Keratinocyte (primary cell): Measurements from ENCODE around the gene TJP3. TPM values are rescaled to one million over a fixed set of nuclear protein-coding genes. Genes with fewer than 3 reads are reported as not detected.

ENCODE experiments used
- DNase-seq: peaks from one replicate; pipeline ENCODE4 v3.0.0-alpha.2; 2011; ENCODE audit warnings: low read depth, missing footprints, low spot score
- FAIRE-seq: peaks from 2 replicates; lab custom pipeline; 2011; peaks lifted over from hg19 to GRCh38; lab: Jason Lieb, UNC
- H2AFZ ChIP-seq: 2 replicates; pipeline ENCODE4 v1.6.0; 2012; ENCODE audit warnings: low read length, control low read depth, inconsistent platforms; ENCODE audit not compliant: control insufficient read depth
- H3K27ac ChIP-seq: 2 replicates; pipeline ENCODE4 v1.5.1; 2011; ENCODE audit warnings: low read length; ENCODE audit not compliant: control insufficient read depth, insufficient read depth
- H3K27me3 ChIP-seq: 3 replicates; pipeline ENCODE4 v1.6.0; 2011; ENCODE audit warnings: low read length; ENCODE audit not compliant: control insufficient read depth, insufficient read depth; ENCODE audit errors: extremely low read depth
- H3K36me3 ChIP-seq, 2 experiments: 2 replicates in 1 of 2; 3 replicates in 1 of 2; pipeline ENCODE4 v1.5.1; 2011; ENCODE audit warnings: low read length in 2 of 2, mild to moderate bottlenecking in 1 of 2; ENCODE audit not compliant: control insufficient read depth in 2 of 2, insufficient read depth in 2 of 2; ENCODE audit errors: extremely low read depth in 1 of 2
- H3K4me1 ChIP-seq: 3 replicates; pipeline ENCODE4 v1.5.1; 2011; ENCODE audit warnings: low read length; ENCODE audit not compliant: control insufficient read depth, insufficient read depth; ENCODE audit errors: extremely low read depth
- H3K4me2 ChIP-seq: 3 replicates; pipeline ENCODE4 v1.6.0; 2011; ENCODE audit warnings: low read depth, low read length; ENCODE audit not compliant: control insufficient read depth, insufficient read depth; ENCODE audit errors: extremely low read depth
- H3K4me3 ChIP-seq, 3 experiments: fragments of 200-600 bp in 1 of 3; sonication (generic) in 1 of 3; 2 replicates in 2 of 3; 3 replicates in 1 of 3; pipeline ENCODE4 v1.5.1; 2011 to 2016; ENCODE audit warnings: low read length in 3 of 3, mild to moderate bottlenecking in 3 of 3, control low read depth in 2 of 3, inconsistent platforms in 1 of 3, low read depth in 1 of 3, mixed read lengths in 1 of 3, mixed run types in 1 of 3, moderate library complexity in 1 of 3; ENCODE audit not compliant: control insufficient read depth in 2 of 3, insufficient read depth in 2 of 3; ENCODE audit errors: extremely low read depth in 1 of 3
- H3K79me2 ChIP-seq: 2 replicates; pipeline ENCODE4 v1.6.0; 2012; ENCODE audit warnings: low read length; ENCODE audit not compliant: control insufficient read depth, insufficient read depth
- H3K9ac ChIP-seq: 3 replicates; pipeline ENCODE4 v1.6.0; 2011; ENCODE audit warnings: low read length; ENCODE audit not compliant: control insufficient read depth, insufficient read depth; ENCODE audit errors: extremely low read depth
- H3K9me1 ChIP-seq: 3 replicates; pipeline ENCODE4 v1.6.0; 2011; ENCODE audit warnings: low read length; ENCODE audit not compliant: control insufficient read depth, insufficient read depth; ENCODE audit errors: extremely low read depth
- H3K9me3 ChIP-seq: 2 replicates; pipeline ENCODE4 v1.5.1; 2012; ENCODE audit warnings: low read depth, low read length; ENCODE audit not compliant: control insufficient read depth
- H4K20me1 ChIP-seq: 3 replicates; pipeline ENCODE4 v1.6.0; 2011; ENCODE audit warnings: low read length; ENCODE audit not compliant: control insufficient read depth, insufficient read depth; ENCODE audit errors: extremely low read depth
- EZH2 ChIP-seq: IDR thresholded peaks from one replicate; pipeline ENCODE4 v1.6.1; 2012; ENCODE audit warnings: inconsistent platforms, mild to moderate bottlenecking, low read length, moderate library complexity
- dilution Hi-C: fragments of 300-500 bp; cut with MboI; formaldehyde crosslinking; loops from one replicate; pipeline ENCODE4 v1.7.0; 2020; ENCODE audit warnings: low sequenced_read_pairs; ENCODE audit not compliant: extremely low pct_ligation_motif_present
- polyA plus RNA-seq, 5 experiments: library from polyadenylated mRNA; depleted of rRNA in 3 of 5; stranded (reverse) in 3 of 5; stranded (forward) in 1 of 5; unstranded in 1 of 5; fragments of >200 nt; gene quantifications; 1 replicate in 1 of 5; 2 replicates in 3 of 5; 3 replicates in 1 of 5; pipeline versions ENCODE4 v1.2.1 to v1.2.3, GENCODE V29; 2011 to 2012; ENCODE audit warnings: missing spikeins in 2 of 5, low read depth in 1 of 5, low replicate concordance in 1 of 5
- TF ChIP-seq, protein P1 (sequence below), 3 experiments: IDR thresholded peaks in 1 of 3; conservative IDR thresholded peaks in 1 of 3; optimal IDR thresholded peaks in 1 of 3; 2 replicates in 2 of 3; 3 replicates in 1 of 3; pipeline versions ENCODE3 to v1.5.1; 2011; ENCODE audit warnings: low read length in 3 of 3, mild to moderate bottlenecking in 3 of 3, moderate library complexity in 2 of 3, control low read depth in 1 of 3, inconsistent platforms in 1 of 3; ENCODE audit not compliant: insufficient read depth in 2 of 3; ENCODE audit errors: extremely low read depth in 1 of 3

Gene TJP3
- polyA plus RNA-seq, 1 donor (not counting 4 experiments of a cell fraction or from before 2014, with no cell fraction given) = 0.08 TPM

DNA sequence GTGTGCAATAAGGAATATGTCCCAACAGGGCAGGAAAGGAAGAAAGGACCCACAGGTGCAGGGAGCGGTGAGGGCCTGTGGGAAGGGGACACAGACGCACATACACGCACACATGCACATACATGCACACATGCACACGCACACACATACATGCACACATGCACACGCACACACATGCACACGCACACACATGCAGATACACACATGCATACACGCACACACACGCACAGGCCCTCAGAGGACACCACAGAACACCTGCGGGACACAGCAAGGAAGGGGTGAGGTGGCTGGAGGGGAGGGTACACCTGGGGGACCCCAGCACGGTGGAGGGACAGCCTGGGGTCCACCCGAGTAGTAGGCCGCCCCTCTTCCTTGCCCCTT, 20.8 kb upstream of the TJP3 start:
- H4K20me1 ChIP-seq = peaks cover 15% of the 10 kb centered on the region
- H3K4me3 ChIP-seq = no peak overlapping the region
- dilution Hi-C loops = no loop called here
- H3K36me3 ChIP-seq = peaks cover 0 to 5% of the 10 kb centered on the region in 2 experiments
- peaks cover 3% of the 10 kb centered on the region for H3K9me3 ChIP-seq
- no peak overlapping the region for H3K27ac ChIP-seq
- FAIRE-seq (no peak), DNase-seq (no peak)
- H3K27me3 ChIP-seq = no peaks in the 10 kb centered on the region
- H3K9ac ChIP-seq = no peak overlapping the region
- peaks cover 6% of the 10 kb centered on the region for H3K4me1 ChIP-seq
- H3K79me2 ChIP-seq = peaks cover 25% of the 10 kb centered on the region
- TF ChIP-seq, protein P1, sequence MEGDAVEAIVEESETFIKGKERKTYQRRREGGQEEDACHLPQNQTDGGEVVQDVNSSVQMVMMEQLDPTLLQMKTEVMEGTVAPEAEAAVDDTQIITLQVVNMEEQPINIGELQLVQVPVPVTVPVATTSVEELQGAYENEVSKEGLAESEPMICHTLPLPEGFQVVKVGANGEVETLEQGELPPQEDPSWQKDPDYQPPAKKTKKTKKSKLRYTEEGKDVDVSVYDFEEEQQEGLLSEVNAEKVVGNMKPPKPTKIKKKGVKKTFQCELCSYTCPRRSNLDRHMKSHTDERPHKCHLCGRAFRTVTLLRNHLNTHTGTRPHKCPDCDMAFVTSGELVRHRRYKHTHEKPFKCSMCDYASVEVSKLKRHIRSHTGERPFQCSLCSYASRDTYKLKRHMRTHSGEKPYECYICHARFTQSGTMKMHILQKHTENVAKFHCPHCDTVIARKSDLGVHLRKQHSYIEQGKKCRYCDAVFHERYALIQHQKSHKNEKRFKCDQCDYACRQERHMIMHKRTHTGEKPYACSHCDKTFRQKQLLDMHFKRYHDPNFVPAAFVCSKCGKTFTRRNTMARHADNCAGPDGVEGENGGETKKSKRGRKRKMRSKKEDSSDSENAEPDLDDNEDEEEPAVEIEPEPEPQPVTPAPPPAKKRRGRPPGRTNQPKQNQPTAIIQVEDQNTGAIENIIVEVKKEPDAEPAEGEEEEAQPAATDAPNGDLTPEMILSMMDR (optimal IDR thresholded peaks at IDR 0.05 in 1 of 3, IDR thresholded peaks at IDR 0.05 in 1 of 3, conservative IDR thresholded peaks at IDR 0.05 in 1 of 3; ENCODE audit: extremely low read depth in 1 of 3, insufficient read depth in 2 of 3, low read length in 3 of 3) = no peak
- no peak for TF ChIP-seq EZH2
- no peak overlapping the region for H2AFZ ChIP-seq
- no peak overlapping the region for H3K4me2 ChIP-seq
- H3K9me1 ChIP-seq = no peaks in the 10 kb centered on the region

DNA sequence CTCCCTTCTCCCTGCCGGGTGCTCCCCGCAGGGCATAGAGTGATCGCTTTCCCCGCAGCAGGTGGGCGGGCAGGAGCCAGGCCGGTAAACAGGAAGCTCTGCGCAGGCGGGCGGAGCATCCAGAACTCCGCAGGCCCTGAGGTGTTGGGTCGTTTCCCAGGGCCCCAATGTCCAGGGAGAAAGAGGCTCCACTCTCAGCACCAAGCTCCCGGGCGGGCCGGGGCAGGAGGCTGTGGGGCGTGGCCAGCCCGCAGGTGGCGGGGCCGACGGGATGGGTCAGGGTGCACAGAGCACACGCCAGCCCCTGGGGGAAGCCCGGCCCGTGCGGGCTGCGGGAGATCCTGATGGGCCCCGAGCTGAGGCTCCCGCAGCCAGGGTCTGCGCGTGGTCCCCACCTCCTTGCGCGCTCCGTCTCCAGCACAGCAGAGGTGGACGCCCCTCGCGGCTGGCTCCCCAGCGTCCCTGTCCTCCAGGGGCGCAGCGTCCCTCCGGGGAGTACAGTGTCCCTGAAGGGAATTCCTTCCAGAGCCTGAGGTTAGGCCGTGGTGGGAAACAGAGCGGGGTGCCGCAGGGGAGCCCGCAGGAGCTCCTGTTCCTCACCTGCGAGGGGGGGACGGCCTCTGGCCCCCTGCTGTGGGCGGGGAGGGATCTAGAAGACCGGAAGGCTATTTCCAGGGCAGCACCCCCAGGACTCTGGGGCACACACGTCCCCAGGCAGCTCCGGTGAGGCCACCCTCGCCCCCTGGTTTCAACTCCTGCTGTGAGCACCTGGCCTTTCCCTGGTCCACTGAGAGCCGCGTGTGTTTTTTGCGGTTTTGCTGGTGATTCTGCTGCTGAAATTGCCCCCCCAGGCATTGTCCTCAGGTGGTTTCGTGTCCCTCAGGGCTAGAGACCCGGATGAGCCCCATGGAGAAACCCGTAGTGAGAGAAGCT, 20.1 kb upstream of the TJP3 start:
- dilution Hi-C loops = no loop called here
- Histone ChIP-seq H3K4me1 (peaks cover 6% of the 10 kb centered on the region), H3K9me1 (no peaks in the 10 kb centered on the region), H3K36me3 (peaks cover 0 to 5% of the 10 kb centered on the region in 2 experiments), H2AFZ (no peak overlapping the region), H3K4me3 (no peak overlapping the region), H3K27me3 (no peaks in the 10 kb centered on the region), H3K4me2 (no peak overlapping the region), H4K20me1 (peaks cover 16% of the 10 kb centered on the region), H3K27ac (no peak overlapping the region), H3K9ac (no peak overlapping the region), H3K9me3 (peaks cover 3% of the 10 kb centered on the region), H3K79me2 (peaks cover 31% of the 10 kb centered on the region)
- FAIRE-seq = no peak
- TF ChIP-seq, protein P1 (optimal IDR thresholded peaks at IDR 0.05 in 1 of 3, IDR thresholded peaks at IDR 0.05 in 1 of 3, conservative IDR thresholded peaks at IDR 0.05 in 1 of 3; ENCODE audit: extremely low read depth in 1 of 3, insufficient read depth in 2 of 3, low read length in 3 of 3) = no peak
- no peak for TF ChIP-seq EZH2
- DNase-seq = no peak
